ENCODE data around the gene GIT1. TPM values are rescaled to one million over a fixed set of nuclear protein-coding genes. Genes with fewer than 3 reads are reported as not detected.

Gene GIT1
- total and polyA plus RNA-seq, 2 donors (not counting 3 experiments of a cell fraction or from before 2014, with no cell fraction given) = 75.5 to 92.5 TPM

- POLR2A ChIA-PET = no interaction called here
- CTCF ChIA-PET = interaction anchor here (4.8 to 9.2 kb wide), 3 partner anchors 16 to 22 kb away, joined by 50 to 152 read pairs (median 120); no protein-coding TSS in a partner anchor
- Histone ChIP-seq H3K4me3 (replicated peaks in 1 of 3; ENCODE audit: insufficient read depth in 1 of 3, low read depth in 1 of 3, low read length in 3 of 3) (no peak overlapping the region), H3K9ac (replicated peaks; ENCODE audit: extremely low read depth, insufficient read depth, low read length) (no peak overlapping the region), H3K36me3 (ENCODE audit: control insufficient read depth in 2 of 2, extremely low read depth in 1 of 2, insufficient read depth in 2 of 2, low read length in 2 of 2) (no peaks in the 10 kb centered on the region), H3K4me1 (ENCODE audit: control insufficient read depth, extremely low read depth, insufficient read depth, low read length) (peaks cover 35% of the 10 kb centered on the region), H4K20me1 (replicated peaks; ENCODE audit: control insufficient read depth, extremely low read depth, insufficient read depth, low read length) (no peaks in the 10 kb centered on the region), H3K9me1 (replicated peaks; ENCODE audit: control insufficient read depth, extremely low read depth, insufficient read depth, low read length) (no peaks in the 10 kb centered on the region), H3K27ac (ENCODE audit: insufficient read depth, low read depth, low read length) (peak overlapping the region; percentile 24), H3K79me2 (ENCODE audit: control insufficient read depth, insufficient read depth, low read length) (peaks cover 10% of the 10 kb centered on the region), H3K27me3 (ENCODE audit: control insufficient read depth in 2 of 2, insufficient read depth in 2 of 2, low read length in 2 of 2) (no peaks in the 10 kb centered on the region), H3K4me2 (ENCODE audit: insufficient read depth, low read length) (no peak overlapping the region), H2AFZ (ENCODE audit: low read depth, low read length) (no peak overlapping the region), H3K9me3 (replicated peaks; ENCODE audit: control insufficient read depth, insufficient read depth, low read length) (no peaks in the 10 kb centered on the region)
- FAIRE-seq = peak; percentile 87
- no peak for DNase-seq (ENCODE audit: low read depth, low spot score)
- peak; percentile 70 for TF ChIP-seq POLR2AphosphoS5 (IDR thresholded peaks at IDR 0.05; ENCODE audit: insufficient read depth, low read depth, low read length)
- TF ChIP-seq MAX (IDR thresholded peaks at IDR 0.05; ENCODE audit: insufficient read depth, insufficient read length) = no peak
- intact Hi-C loops (cut with micrococcal nuclease) = no loop called here
- dilution Hi-C loops (cut with MboI; ENCODE audit: extremely low pct_ligation_motif_present, low sequenced_read_pairs) = no loop called here
- BruUV-seq (replicated peaks) = no TSS peak
Observed at GRCh38 chr17:29595107-29595942, 5.9 kb upstream of the GIT1 start.

GRCh38 chr17:29594519-29595090, 5.2 kb upstream of the GIT1 start:
- no peaks in the 10 kb centered on the region for H3K27me3 ChIP-seq (ENCODE audit: control insufficient read depth in 2 of 2, insufficient read depth in 2 of 2, low read length in 2 of 2)
- ChIA-PET CTCF (interaction anchor here (1.1 to 9.2 kb wide), 7 partner anchors 9 to 224 kb away, joined by 3 to 152 read pairs (median 50); no protein-coding TSS in a partner anchor), POLR2A (no interaction called here)
- peaks cover 10% of the 10 kb centered on the region for H3K79me2 ChIP-seq (ENCODE audit: control insufficient read depth, insufficient read depth, low read length)
- H3K36me3 ChIP-seq (ENCODE audit: control insufficient read depth in 2 of 2, extremely low read depth in 1 of 2, insufficient read depth in 2 of 2, low read length in 2 of 2) = no peaks in the 10 kb centered on the region
- H3K9me3 ChIP-seq (replicated peaks; ENCODE audit: control insufficient read depth, insufficient read depth, low read length) = no peaks in the 10 kb centered on the region
- no peak overlapping the region for H2AFZ ChIP-seq (ENCODE audit: low read depth, low read length)
- H3K9ac ChIP-seq (replicated peaks; ENCODE audit: extremely low read depth, insufficient read depth, low read length) = no peak overlapping the region
- H4K20me1 ChIP-seq (replicated peaks; ENCODE audit: control insufficient read depth, extremely low read depth, insufficient read depth, low read length) = no peaks in the 10 kb centered on the region
- dilution Hi-C loops (cut with MboI; ENCODE audit: extremely low pct_ligation_motif_present, low sequenced_read_pairs) (no loop called here), intact Hi-C loops (cut with micrococcal nuclease) (loop anchor here (5.0 kb wide), 1 partner anchor 302 kb away; the partner anchor contains the start of gene NUFIP2)
- peak overlapping the region; percentile 1 for H3K27ac ChIP-seq (ENCODE audit: insufficient read depth, low read depth, low read length)
- no TSS peak for BruUV-seq (replicated peaks)
- H3K4me3 ChIP-seq (replicated peaks in 1 of 3; ENCODE audit: insufficient read depth in 1 of 3, low read depth in 1 of 3, low read length in 3 of 3) = no peak overlapping the region
- TF ChIP-seq GATA2 (IDR thresholded peaks at IDR 0.05; ENCODE audit: insufficient read depth, insufficient read length, low read depth, low read length) (no peak), JUN (IDR thresholded peaks at IDR 0.05; ENCODE audit: borderline replicate concordance, insufficient read depth, insufficient read length, low read depth) (no peak), FOS (IDR thresholded peaks at IDR 0.05; ENCODE audit: borderline replicate concordance, insufficient read depth, low read length) (no peak), POLR2AphosphoS5 (IDR thresholded peaks at IDR 0.05; ENCODE audit: insufficient read depth, low read depth, low read length) (no peak), EZH2 (IDR thresholded peaks at IDR 0.05; ENCODE audit: borderline replicate concordance, low read depth, low read length, severe bottlenecking) (no peak), POLR2A (IDR thresholded peaks at IDR 0.05; ENCODE audit: low read depth, low read length) (no peak), MAX (IDR thresholded peaks at IDR 0.05; ENCODE audit: insufficient read depth, insufficient read length) (no peak), MYC (IDR thresholded peaks at IDR 0.05; ENCODE audit: low read depth, low read length) (no peak), CTCF (IDR thresholded peaks at IDR 0.05; ENCODE audit: extremely low read depth in 1 of 2, insufficient read depth in 1 of 2, low read depth in 1 of 2, low read length in 2 of 2) (no peak)
- H3K9me1 ChIP-seq (replicated peaks; ENCODE audit: control insufficient read depth, extremely low read depth, insufficient read depth, low read length) = no peaks in the 10 kb centered on the region
- H3K4me1 ChIP-seq (ENCODE audit: control insufficient read depth, extremely low read depth, insufficient read depth, low read length) = peaks cover 42% of the 10 kb centered on the region
- no peak for FAIRE-seq
- no peak for DNase-seq (ENCODE audit: low read depth, low spot score)
- H3K4me2 ChIP-seq (ENCODE audit: insufficient read depth, low read length) = peak overlapping the region; percentile 57
